HG02870 (cell line): ENCODE results near the gene MRPS9.

Experiments
- ATAC-seq: cut with Tn5 transposase; IDR thresholded peaks from one replicate; pipeline ENCODE4 v1.9.1; 2021; ENCODE audit warnings: mild to moderate bottlenecking, moderate library complexity; ENCODE audit not compliant: unreplicated experiment

The MRPS9 gene

DNA sequence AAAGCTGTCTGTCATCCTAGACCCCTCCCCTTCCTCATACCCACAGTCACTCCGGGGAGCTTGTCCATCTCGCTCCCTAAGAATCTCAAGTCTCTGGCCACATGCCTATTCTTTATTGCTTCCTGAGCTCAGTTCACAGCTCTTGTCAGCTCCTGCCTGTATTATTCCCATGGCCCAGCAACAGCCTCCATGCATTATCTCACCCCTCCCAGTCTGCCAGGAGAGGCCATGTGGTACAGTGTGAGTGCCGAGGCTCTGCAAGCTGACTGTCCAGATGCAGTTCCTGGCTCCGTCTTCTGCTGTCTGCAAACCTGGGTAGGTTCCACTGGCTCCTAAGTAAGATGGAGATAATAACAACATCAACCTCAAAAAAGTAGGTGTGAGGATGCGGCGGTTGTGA is 79.7 kb downstream of the MRPS9 start:
- no peak for ATAC-seq

DNA sequence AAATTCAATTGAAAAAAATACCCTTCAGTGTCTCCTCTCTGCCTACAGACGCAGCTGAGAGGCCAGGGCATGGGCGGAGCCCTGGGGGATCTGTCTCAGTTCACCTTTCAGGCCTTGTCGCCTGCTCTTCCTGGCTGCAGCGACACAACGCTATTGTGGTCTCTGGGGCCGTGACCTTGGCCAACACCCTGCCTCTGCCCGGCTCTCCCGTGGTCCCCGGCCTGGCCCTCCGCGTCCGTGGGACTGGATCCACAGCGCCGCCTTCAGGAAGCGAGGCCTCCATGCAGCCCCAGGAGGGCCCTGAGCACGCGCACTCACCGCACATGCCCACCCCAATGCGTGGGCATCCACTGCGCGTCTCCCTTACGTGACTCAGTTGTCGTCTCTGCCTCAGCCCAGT is 81.1 kb downstream of the MRPS9 start:
- no peak for ATAC-seq

DNA sequence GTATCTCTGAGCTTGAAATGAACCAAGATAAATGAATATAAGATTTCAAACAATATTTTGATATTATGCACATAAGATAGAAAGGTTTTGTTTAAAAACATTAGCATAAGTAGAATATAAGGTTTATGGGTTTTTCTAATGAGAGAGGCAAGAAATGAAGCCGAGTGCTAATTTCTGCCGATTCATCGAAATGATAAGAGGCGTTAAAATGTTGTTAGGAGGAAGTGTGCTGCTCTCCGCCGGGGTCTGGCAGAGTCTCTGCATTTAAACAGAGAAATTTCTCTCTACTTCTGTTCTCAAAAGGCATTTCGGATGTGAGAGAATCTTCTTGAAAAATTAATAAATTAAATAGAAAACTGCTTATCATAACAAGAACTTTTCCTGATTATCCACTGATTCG is 83.6 kb downstream of the MRPS9 start:
- no peak for ATAC-seq

DNA sequence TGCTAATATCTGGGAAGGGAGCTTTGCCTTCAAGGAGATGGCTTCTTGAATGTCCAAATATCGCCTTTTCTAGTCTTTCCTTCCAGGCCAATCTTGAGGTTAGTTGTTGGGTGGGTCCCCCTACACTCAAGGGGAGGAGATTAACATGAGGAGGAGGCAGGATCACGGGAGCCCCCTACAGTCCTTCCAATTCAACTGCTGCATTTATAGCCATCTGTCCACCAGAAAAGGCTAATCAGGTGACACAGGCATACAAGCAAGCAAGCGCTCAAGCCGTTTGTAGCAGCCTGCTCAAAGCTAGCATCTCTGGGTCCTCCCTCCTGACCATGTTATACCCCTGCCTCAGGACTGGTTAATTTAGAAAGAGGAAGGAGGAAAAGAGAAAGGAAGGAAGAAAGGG is 87.6 kb downstream of the MRPS9 start:
- no peak for ATAC-seq

DNA sequence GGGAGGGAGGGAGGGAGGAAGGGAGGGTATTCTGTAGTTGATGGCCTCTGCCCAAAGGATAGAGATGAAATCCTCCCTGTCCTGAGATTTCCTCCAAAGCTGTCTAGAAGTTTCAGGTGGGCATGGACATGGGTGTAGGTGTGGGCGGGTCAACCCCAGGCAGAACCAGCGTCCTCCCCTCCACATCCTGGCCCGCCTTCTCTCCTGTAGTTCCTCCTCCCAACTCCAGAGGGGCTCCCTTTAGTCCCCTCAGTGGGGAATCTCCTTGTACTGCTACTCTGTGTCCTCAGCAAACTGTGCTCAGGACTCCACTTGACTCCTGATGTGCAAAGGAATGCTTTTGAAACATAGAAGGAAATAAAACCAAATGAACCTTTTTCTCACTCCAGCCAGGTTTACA is 88.1 kb downstream of the MRPS9 start:
- no peak for ATAC-seq

DNA sequence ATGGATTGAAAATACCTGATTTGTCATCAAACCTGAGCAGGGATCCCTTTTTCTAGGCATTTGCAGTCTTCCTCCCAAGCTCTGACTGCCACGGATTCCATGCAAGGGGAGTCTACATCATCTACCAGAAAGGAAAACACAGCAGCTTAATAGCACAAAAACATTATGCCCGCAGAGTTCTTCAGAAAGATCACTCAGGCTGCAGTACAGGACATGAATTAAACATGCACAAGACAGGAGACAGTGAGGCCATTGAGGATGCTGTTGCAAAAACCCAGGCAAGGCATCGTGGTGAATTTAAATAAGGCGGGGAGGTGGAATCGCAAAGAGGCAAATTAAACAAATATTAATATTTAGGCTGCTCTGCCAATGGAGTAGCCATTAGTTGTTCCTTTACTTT is 88.5 kb downstream of the MRPS9 start:
- no peak for ATAC-seq

DNA sequence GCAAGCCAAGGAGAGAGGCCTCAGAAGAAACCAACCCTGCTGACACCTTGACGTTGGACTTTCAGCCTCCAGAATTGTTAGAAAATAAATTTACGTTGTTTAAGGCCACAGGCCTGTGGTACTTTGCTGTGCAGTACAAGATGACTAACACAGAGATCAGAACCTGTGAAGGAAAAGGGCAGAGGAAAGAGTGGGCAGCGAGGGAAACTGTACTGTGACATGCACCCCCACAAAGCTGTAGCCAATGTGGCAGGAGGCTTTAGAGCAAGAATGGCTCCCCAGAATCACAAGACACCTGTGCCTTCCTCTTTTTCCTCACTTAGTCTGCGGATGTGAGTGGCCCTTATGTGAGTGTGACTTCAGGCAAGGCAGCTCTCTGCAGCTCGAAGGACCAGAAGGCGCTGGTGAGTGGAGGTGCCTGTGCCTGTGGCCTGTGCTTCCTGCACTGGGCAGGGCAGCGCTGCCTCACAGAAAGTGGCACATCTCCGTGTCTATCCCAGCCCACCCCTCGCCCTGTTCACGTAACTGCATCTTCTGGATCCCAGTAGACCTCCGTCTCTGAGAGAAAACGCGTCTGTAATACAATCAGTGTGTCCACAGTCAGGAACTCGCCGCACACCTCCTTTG is 89.5 kb downstream of the MRPS9 start:
- no peak for ATAC-seq

DNA sequence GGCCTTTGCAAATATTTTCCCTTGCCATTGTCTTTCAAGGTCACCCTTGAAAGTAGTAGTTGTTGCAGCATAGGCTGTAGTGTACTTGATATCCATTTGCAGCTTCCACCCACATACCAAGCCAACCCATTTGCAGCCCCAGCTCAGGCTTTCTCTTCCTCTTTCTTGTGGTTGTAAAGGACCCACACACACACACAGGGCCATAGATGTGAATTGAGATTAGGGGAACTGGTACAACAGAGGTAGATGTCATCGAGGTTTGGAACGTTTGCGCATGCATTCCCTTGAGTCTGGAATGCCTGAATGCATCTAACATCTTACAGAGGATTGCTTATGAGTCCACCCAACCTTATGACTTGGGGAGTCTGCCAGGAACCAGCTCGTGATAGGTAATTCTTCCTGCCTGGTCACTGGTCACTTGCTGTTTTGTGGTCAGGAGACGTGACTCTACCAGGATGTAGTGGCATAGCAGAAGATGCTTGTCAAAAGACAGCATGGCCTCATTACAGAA is 91.9 kb downstream of the MRPS9 start:
- peak; percentile 94 for ATAC-seq

DNA sequence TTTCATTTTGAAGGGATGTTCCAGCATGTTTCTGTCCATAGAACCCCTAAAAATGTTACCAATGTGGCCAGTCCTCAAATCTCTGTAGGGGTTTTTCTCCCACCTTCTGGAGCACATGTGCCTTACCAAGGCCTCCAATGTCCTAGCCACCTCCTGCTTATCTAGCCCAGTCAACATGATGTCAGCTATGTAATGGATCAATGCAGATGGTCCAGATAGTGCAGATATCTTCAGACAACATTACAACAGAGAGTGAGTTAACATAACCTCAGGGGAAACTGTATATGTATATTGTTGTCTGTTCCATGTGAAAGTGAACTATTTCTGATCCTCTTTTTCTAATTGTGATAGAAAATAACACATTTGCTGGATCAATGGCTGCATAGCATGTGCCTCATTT is 92.7 kb downstream of the MRPS9 start:
- ATAC-seq: no peak

DNA sequence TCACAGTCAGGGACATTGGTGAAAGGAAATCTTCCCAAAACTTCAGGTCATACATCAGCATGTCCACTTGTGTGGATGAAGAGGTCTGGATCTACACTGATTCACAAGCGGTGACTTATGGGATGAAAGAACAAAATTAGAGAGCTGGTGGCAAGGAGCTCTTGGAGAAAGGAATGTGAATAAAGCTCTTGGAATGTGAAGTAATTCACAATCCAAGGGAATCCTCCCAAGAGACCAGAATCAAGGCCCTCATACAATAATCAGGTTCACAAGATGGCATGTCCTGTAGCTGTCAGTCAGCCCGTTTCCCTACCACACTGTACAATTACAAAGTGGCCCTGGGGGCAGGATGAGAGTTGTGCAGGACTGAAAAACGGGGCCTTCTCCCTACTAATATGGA is 96.2 kb downstream of the MRPS9 start:
- no peak for ATAC-seq

DNA sequence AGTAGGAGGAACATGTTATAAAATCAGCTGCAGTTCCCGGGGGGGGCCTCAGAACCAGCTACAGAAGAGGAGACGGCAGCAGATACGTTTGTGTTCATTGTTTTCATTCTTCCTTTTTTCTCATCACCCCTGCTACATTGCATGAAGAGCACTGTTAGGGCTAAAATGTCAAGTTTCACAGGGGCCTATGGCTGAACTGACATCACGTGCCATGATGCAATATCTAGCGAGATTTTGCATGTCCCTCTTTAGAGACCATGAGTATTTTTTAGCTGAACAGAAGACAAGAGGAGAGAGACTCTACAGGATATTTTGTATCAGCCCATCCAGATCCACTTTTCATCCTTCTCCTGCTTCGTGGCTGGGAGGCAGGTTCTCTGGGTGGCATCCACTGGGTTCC is 97.6 kb downstream of the MRPS9 start:
- no peak for ATAC-seq

DNA sequence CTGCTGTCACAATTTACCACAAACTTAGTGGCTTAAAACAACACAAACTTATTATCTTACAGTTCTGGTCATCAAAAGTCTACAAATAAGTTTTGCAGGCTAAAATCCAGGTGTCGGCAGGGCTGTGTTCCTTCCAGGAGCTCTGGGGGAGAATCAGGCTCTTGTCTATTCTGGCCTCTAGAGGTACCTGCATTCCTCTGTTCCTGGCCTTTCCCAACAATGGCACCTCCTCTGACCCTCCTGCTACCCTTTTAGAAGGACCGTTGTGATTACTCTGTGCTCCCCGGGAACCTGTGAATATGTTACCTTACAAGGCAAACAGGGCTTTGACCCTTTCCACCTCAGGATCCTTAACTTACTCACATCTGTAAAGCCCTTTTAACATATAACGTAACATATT is 98.5 kb downstream of the MRPS9 start:
- no peak for ATAC-seq

DNA sequence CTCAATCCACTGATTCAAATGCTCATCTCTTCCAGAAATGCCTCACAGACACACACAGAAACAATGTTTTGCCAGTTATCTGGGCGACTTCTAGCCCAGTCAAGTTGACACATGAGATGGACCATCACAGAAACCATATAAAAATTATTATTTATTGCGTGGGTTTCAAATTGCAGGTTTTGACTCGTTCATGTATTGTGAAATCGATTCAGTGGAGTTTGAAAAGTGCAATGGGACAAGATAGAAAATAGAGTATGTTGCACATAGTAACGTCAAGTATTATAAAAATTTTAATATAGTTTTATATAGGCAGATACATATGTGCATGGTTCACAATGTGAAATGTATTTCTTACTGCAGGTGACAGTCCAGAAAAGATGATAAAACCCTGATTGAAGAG is 100.8 kb downstream of the MRPS9 start:
- no peak for ATAC-seq

DNA sequence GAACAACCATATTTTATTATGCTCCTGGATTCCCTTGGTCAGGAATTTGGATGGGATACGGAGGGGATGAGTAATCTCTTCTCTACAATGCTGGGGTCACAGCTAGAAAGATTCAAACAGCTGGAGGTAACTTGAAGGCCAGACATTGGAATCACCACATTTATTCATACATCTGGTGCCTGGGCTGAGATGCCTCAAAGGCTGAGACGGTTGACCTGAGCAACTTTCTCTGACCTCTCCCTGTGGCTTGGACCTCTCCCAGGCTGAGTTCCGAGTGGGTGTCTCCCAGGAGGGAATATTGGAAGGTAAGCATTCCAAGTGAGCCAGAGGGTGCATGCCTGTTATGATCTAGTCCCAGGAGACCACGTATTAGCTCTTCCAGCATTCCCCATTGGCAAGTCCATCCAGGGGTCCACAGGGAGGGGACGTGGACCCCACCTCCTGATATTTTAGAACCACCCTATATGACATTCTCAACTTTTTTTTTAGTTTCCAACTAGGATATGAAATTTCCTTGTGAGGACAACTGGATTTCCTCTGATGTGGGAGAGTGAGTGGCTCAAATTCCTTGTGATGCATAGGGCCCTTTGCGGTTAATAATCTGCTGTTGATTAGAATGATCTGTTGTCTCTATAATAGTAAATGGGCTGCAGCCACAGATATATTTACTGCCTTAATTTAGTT is 101.8 kb downstream of the MRPS9 start:
- ATAC-seq: no peak

DNA sequence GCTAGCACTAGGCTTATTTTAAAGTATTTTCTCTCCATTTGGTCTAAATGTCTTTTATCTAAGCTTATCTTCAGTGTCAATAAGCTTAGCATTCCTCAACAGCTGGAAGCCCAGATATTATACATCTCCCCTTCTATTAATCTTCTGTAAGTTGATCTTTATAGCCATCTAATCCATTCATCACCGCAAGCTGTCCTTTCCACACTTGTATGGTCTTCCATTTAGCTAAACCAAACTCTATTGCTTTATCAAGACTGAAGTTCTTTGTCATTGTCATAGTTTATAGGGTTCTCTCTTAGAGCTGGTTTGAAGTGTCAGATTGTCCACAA is 102.3 kb downstream of the MRPS9 start:
- ATAC-seq: no peak

DNA sequence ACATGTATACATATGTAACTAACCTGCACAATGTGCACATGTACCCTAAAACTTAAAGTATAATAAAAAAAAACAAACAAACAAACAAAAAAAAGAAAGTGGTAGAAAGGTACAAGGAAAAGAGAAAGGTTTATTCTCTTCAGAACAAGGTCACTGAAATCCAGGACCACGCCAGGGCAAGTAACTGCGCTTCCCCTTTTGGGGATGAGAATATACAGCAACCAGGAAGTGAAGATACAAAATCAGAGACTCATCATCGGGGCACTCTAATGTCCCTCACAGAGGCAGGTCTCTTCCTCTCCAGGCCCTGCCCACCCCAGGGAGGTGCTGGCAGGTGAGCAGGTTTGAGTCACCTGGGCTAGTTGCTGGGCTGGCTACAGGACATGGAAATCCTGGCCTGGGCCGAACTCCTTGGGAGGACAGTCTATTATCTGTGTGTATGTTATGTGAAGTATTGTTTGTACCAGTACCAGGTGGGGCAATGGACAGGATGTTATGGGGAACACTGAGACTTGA is 103.3 kb downstream of the MRPS9 start:
- no peak for ATAC-seq

DNA sequence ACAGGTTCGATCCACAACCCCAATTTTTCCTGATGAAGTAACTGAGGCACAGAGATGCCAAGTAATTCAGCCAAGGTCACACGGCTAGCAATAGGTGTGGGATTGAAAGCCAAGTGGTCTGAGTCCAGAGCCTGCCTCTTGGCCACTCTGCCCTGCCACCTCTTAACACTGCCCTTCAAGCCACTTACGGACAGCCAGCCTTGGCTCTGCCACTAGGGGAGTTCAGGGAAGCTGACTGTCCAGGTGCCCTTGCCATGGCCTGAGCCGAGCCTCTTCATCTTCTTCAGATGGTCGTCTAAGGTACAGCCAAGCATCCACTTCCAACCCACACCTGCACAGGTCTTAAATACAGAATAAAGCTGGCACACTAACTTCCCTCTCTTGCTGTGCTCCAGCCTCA is 104.4 kb downstream of the MRPS9 start:
- no peak for ATAC-seq

DNA sequence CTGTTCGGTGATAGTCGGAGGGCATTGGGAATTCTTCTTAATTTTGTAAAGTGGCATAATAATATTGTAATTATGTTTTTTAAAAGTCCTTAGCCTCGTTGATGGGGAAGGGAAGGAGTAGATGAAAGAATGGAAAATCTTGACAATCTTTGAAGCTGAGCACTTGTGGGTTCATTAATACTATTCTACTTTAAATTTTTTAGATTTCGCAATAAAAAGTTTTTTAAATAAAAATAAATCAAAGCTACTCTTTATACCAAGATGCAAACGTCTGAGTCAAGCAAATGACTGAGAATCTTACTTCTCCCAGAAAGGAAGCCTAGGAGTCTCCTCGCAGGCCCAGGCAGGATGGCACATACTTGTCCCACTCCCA is 105.2 kb downstream of the MRPS9 start:
- no peak for ATAC-seq

DNA sequence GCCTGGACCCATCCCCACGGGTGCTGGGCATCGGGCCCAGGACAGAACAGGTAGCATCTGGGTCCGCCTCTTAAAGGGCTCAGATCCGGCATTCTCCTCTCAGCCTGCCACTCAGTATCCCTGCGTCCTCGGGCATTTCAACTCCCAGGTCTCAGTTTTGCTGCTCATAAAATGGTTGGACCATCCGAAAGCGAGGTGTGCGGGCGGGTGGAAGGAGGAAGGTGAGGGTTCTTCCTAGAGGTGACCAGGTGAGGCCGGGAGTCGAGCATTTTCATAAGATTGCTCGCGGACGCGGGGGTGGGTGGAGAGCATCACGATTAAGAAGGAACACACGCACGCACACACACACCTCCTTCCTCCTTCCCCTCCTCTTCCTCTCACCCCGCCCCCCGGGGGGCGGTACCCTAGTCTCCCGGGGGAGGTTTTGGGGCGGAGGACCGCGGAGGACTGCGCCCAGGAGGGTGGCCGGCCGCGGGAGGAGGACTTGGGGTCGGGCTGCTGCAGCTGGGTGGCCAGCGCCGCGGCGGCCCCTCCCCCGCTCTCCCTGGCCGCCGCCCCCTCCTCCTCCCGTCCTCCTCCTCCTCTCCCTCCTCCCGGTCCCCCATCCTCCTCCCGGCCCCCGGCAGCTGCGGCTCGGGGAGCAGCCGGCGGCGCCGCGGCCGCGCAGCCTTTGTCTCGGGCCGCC is 105.7 kb downstream of the MRPS9 start:
- peak; percentile 41 for ATAC-seq

DNA sequence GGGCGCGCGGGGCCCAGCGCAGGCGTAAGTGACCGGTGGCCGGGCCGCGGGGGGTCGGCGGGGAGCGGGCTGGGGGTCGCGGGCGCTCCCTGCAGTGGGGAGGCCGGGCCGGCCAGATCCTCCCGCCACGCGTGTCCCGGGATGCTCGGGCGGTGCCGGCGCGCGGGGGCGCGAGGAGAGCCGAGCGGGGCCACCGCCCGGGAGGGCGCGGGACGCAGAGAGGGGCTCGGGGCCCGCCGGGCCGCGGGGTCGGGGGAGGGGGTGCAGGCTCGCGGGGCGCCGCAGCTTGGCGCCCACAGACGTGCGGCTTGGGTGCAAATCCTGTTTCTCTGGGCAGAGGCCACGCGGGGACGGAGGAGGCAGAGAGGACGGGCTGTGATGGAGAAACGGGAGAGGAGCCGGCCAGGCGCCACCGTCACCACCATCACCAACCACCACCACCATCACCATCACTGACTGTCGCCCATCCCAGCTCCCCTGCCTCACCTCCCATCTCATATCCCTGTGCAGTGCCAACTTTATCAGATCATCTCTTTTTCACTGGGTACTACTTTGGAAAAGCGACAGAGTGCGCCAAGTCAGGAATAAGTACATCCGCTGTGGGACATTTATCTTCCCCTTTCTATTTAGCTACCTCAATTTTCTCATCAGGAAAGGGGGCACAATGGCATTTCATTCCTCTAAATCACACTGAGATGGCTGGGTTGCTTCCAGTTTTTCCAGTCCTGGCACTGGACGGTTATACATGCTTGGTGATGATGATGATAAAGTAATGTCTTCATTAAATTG is 106.5 kb downstream of the MRPS9 start:
- ATAC-seq: no peak

DNA sequence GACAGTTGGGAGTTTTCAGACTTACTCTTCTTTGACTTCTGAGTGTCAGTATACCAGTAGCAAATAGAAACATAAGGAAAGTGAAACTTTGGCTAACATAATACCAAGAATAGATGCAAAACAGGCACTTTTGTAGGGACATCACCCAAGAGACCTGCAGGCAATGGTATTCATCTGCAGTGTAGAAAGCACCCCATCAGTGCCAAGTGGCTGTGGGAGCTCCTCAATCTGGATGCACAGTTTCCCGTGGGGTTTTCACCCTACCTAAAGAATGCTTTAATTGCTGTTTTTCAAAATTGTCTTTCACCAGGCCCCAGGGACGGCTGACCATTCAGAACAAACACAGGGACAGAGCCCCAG is 107.1 kb downstream of the MRPS9 start:
- ATAC-seq: peak; percentile 78

DNA sequence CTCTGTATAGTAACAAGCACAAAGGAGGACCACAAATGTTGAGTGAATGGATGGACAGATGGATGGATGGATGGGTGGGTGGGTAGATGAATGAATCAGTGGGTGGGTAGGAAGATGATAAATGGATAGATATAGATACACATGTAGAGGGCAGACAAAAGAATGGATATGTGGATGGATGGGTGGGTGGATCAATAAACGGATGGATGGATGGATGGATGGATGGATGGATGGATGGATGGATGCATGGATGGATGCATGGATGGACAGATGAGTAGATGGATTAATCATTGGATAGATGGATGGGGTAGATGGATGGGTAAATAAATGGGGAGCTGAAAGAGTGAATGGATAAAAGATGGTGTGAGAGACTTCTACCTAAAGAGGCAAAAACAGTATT is 111.4 kb downstream of the MRPS9 start:
- no peak for ATAC-seq
